Measurements from ENCODE around the gene ATXN2. TPM values are rescaled to one million over a fixed set of nuclear protein-coding genes. Genes with fewer than 3 reads are reported as not detected.

The ATXN2 gene
- total RNA-seq, 1 experiment from 2014 or later = 56.3 TPM

GRCh38 chr12:111458546-111459172 lies 140.5 kb downstream of the ATXN2 start:
- DNase-seq (ENCODE audit: low spot score) = no peak
- ChIA-PET POLR2A (no interaction called here), CTCF (interaction anchor here (0.9 to 1.6 kb wide), 3 partner anchors 34 to 62 kb away, joined by 3 to 9 read pairs (median 5); no protein-coding TSS in a partner anchor)
- no peaks in the 10 kb centered on the region for H3K4me1 Mint-ChIP-seq
- peaks cover 32% of the 10 kb centered on the region for H3K36me3 Mint-ChIP-seq
- H3K9me3 Mint-ChIP-seq = no peaks in the 10 kb centered on the region
- H3K4me3 Mint-ChIP-seq = no peak overlapping the region
- TF ChIP-seq TEAD4 (CRISPR knock-in tag; IDR thresholded peaks at IDR 0.05) (no peak), AR (CRISPR knock-in tag; IDR thresholded peaks at IDR 0.05) (no peak), KAT7 (CRISPR knock-in tag; IDR thresholded peaks at IDR 0.05; ENCODE audit: borderline replicate concordance) (no peak), ZNF317 (CRISPR knock-in tag; IDR thresholded peaks at IDR 0.05; ENCODE audit: borderline replicate concordance, low read depth) (no peak), MXD4 (CRISPR knock-in tag; IDR thresholded peaks at IDR 0.05; ENCODE audit: borderline replicate concordance) (no peak), ZNF138 (CRISPR knock-in tag; conservative IDR thresholded peaks at IDR 0.05) (no peak), SOX15 (CRISPR knock-in tag; IDR thresholded peaks at IDR 0.05) (no peak), ELF4 (CRISPR knock-in tag; IDR thresholded peaks at IDR 0.05; ENCODE audit: low read depth) (no peak), SMAD4 (CRISPR knock-in tag; IDR thresholded peaks at IDR 0.05) (no peak), ZBTB43 (CRISPR knock-in tag; IDR thresholded peaks at IDR 0.05) (no peak), FOXP4 (CRISPR knock-in tag; IDR thresholded peaks at IDR 0.05) (no peak), OVOL2 (CRISPR knock-in tag; IDR thresholded peaks at IDR 0.05; ENCODE audit: borderline replicate concordance) (no peak), ATF3 (CRISPR knock-in tag; conservative IDR thresholded peaks at IDR 0.05) (no peak), ZMAT4 (CRISPR knock-in tag; IDR thresholded peaks at IDR 0.05) (no peak), ERG (CRISPR knock-in tag; IDR thresholded peaks at IDR 0.05) (no peak), NR3C1 (CRISPR knock-in tag; conservative IDR thresholded peaks at IDR 0.05; ENCODE audit: low read depth) (no peak), ZNF121 (CRISPR knock-in tag; IDR thresholded peaks at IDR 0.05) (no peak), IRF2 (CRISPR knock-in tag; IDR thresholded peaks at IDR 0.05; ENCODE audit: borderline replicate concordance, low read depth) (no peak)
- H3K27me3 Mint-ChIP-seq (ENCODE audit: low read depth) = no peaks in the 10 kb centered on the region
- peak overlapping the region; percentile 51; the same call in 1 of the 2 replicates for H3K27ac Mint-ChIP-seq
- ATAC-seq = no peak

Measured in WTC11 (cell line).